ENCODE results near the gene STK32B. TPM values are rescaled to one million over a fixed set of nuclear protein-coding genes. Genes with fewer than 3 reads are reported as not detected.

The STK32B gene
- total and polyA plus RNA-seq, 7 donors, result 0.14 to 0.73 (median 0.52) TPM

DNA sequence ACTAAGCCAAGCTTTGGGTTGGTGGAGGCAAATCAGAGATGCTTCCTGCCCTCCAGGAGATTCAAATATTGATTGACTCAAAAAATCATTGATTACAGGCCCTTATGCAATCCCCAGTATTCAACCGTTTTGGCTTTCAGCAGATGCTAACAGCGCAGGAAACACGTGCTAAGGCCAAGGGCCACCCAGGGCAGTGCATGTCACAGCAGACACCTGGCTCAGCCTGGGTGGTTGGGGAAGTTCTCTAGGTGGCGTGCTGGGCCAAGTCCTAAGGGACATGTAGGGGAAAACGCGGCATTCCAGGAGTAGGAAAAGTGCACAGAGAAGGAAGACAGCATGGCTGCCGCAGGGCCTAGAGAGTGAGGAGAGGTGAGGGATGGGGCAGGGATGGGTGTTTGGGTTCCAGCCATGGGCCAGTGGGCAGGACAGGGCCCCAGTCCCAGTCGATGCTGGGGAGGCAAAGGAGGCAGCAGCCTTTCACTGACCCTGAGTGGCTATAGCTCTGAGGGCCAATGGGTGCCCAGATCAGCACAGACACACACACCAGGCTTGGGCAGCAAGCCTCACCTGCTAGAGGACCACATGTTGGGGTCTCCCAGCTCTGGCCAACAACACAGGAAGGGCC is 418.0 kb downstream of the STK32B start:
- Histone ChIP-seq H3K27me3 (ENCODE audit: insufficient read depth in 3 of 3, low read length in 2 of 3) (peaks cover 0 to 1% (median 0%) of the 10 kb centered on the region in 3 donors), H3K27ac (no peak overlapping the region), H3K4me3 (no peak overlapping the region), H3K4me1 (no peaks in the 10 kb centered on the region), H3K36me3 (ENCODE audit: insufficient read depth in 1 of 2, low read depth in 1 of 2) (no peaks in the 10 kb centered on the region), H3K9me3 (no peaks in the 10 kb centered on the region)
- ATAC-seq (no peak), DNase-seq (no peak)
- intact Hi-C loops (cut with DNase I), result no loop called here
- WGBS, 3 donors, result 83 to 88% (median 86%) methylated on average over 7 to 8 of the region's 8 CpGs
- no peak for TF ChIP-seq CTCF (IDR thresholded peaks at IDR 0.05)

DNA sequence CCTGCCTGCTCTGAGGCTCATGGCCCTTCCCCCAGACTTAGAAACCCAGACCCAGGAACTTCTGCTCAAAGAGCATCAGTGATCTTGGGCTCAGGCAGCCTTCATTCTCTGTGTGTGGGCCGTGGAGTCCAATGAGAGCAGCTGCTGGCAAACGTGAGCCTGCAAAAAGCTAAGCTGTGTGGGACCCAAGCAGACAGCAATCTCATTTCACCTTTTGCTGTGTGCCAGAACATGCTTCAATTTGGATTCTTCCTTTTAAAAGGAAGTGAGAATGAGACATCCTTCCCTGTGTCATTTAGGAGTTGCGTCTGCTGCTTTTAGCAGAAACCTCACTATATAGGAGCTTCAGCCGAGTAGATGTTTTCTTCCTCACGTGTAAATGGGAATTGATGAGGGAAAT is 418.6 kb downstream of the STK32B start:
- no peak overlapping the region for H3K27ac ChIP-seq
- TF ChIP-seq CTCF (IDR thresholded peaks at IDR 0.05), result no peak
- DNase-seq (no peak), ATAC-seq (no peak)
- no peaks in the 10 kb centered on the region for H3K9me3 ChIP-seq
- no peak overlapping the region for H3K4me3 ChIP-seq
- peaks cover 0 to 1% (median 0%) of the 10 kb centered on the region in 3 donors for H3K27me3 ChIP-seq (ENCODE audit: insufficient read depth in 3 of 3, low read length in 2 of 3)
- intact Hi-C loops (cut with DNase I), result no loop called here
- H3K4me1 ChIP-seq, result no peaks in the 10 kb centered on the region
- H3K36me3 ChIP-seq (ENCODE audit: insufficient read depth in 1 of 2, low read depth in 1 of 2), result no peaks in the 10 kb centered on the region
- WGBS, 3 donors, result 53 to 62% (median 56%) methylated on average over 5 of the region's 5 CpGs

DNA sequence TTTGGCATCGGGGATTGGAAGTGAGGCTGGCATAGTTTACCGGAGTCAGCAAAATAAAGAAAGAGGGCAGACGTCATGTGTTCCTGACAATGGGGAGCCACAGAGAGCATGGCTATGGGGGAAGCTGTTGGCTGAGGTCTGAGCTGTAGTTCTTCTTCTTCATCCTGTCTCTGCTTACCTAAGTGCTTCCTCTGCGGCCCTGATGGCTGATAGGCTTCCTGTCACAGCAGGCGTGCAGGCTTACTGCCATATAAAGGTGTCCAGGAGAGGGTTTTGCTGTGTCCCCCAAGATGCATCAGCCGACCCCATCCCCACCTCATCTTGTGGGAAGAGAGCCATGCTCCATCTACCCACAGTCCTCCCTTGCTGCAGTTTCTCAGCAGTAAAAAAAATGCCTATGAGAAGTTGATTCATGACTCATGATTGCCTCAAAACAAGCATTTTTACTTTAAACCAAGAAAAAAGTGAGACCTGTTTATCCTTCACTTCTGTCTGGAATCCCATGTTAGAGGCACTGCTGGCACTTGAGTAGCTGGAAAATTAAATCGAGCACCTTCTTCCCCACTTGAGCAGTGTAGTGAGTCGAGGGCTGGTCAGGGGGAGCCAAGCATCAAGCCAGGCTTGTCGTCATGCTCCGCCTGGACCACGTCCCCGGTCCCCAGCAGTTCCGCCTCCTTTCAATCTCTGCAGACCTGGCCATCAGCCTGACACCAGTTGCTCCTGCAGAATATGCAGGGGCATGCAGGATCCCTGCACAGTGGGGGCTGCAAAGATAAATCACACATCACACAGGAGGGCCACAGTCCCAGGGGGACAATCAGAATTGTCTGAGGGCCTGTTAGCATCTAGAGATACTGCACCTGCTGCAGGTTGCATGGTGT is 419.3 kb downstream of the STK32B start:
- TF ChIP-seq CTCF (IDR thresholded peaks at IDR 0.05), result no peak
- 48 to 56% (median 53%) methylated on average over 13 of the region's 13 CpGs for WGBS, 3 donors

DNA sequence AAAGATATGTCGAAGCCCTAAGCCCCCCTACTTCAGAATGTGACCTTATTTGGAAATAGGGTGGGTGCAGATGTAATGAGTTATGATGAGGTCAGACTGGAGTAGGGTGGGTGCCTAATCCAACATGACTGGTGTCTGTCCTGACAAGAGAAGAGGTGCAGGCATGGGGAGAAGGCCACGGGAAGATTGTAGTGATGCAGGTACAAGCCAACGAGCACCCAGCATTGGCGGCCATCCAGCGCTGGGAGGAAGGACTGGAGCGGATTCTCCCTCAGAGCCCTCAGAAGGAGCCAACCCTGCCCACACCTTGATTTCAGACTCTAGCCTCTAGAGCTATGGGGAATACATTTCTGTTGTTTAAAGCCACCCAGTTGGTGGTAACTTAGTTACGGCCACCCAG is 419.9 kb downstream of the STK32B start:
- ATAC-seq (no peak), DNase-seq (no peak)
- 76 to 81% (median 77%) methylated on average over 7 of the region's 7 CpGs for WGBS, 3 donors
- no peak overlapping the region for H3K27ac ChIP-seq
- H3K4me1 ChIP-seq, result no peaks in the 10 kb centered on the region
- no peaks in the 10 kb centered on the region for H3K9me3 ChIP-seq
- intact Hi-C loops (cut with DNase I), result no loop called here
- H3K36me3 ChIP-seq (ENCODE audit: insufficient read depth in 1 of 2, low read depth in 1 of 2), result no peaks in the 10 kb centered on the region
- no peak overlapping the region for H3K4me3 ChIP-seq
- TF ChIP-seq CTCF (IDR thresholded peaks at IDR 0.05), result no peak
- H3K27me3 ChIP-seq (ENCODE audit: insufficient read depth in 3 of 3, low read length in 2 of 3), result peaks cover 0 to 1% (median 0%) of the 10 kb centered on the region in 3 donors

More for the DNA sequence above, 419.3 kb downstream of the STK32B start:
- intact Hi-C loops (cut with DNase I), result no loop called here
- Histone ChIP-seq H3K27ac (no peak overlapping the region), H3K4me3 (no peak overlapping the region), H3K9me3 (no peaks in the 10 kb centered on the region), H3K36me3 (ENCODE audit: insufficient read depth in 1 of 2, low read depth in 1 of 2) (no peaks in the 10 kb centered on the region), H3K27me3 (ENCODE audit: insufficient read depth in 3 of 3, low read length in 2 of 3) (peaks cover 0 to 1% (median 0%) of the 10 kb centered on the region in 3 donors), H3K4me1 (no peaks in the 10 kb centered on the region)
- ATAC-seq, result no peak
- no peak for DNase-seq

All from psoas muscle (tissue), 8 donors.